GM21786 (cell line): ENCODE results near the gene MRRF.

ENCODE experiments used
- ATAC-seq: cut with Tn5 transposase; IDR thresholded peaks from one replicate; pipeline ENCODE4 v1.9.1; 2021; ENCODE audit not compliant: unreplicated experiment

The MRRF gene

GRCh38 chr9:122380293-122380692 is 115.6 kb downstream of the MRRF start:
- ATAC-seq, result no peak
